Kidney epithelial cell (primary cell): ENCODE measurements around the gene PHTF1. TPM values are rescaled to one million over a fixed set of nuclear protein-coding genes. Genes with fewer than 3 reads are reported as not detected.

ENCODE experiments used
- DNase-seq: peaks from one replicate; pipeline ENCODE4 v3.0.0-alpha.2; 2010; ENCODE audit warnings: low read depth
- H3K27me3 ChIP-seq: 2 replicates; pipeline ENCODE4 v1.6.0; 2011; ENCODE audit warnings: low read length; ENCODE audit not compliant: control insufficient read depth, insufficient read depth
- H3K36me3 ChIP-seq: 2 replicates; pipeline ENCODE4 v1.5.1; 2011; ENCODE audit warnings: low read length; ENCODE audit not compliant: control insufficient read depth, insufficient read depth
- H3K4me3 ChIP-seq: 2 replicates; pipeline ENCODE4 v1.5.1; 2011; ENCODE audit warnings: low read depth, mild to moderate bottlenecking, control low read depth, low read length
- total RNA-seq: library from RNA; depleted of rRNA; stranded (reverse); fragments of >200 nt; gene quantifications from 2 replicates; pipeline ENCODE4 v1.2.3, GENCODE V29; 2015
- TF ChIP-seq, protein P1 (sequence below): IDR thresholded peaks from 2 replicates; pipeline ENCODE4 v1.5.1; 2011; ENCODE audit warnings: mild to moderate bottlenecking, moderate library complexity, low read length, control low read depth, inconsistent platforms; ENCODE audit not compliant: insufficient read depth, poor library complexity, severe bottlenecking

PHTF1 gene
- total RNA-seq, 1 donor from 2014 or later = 22.5 TPM

DNA sequence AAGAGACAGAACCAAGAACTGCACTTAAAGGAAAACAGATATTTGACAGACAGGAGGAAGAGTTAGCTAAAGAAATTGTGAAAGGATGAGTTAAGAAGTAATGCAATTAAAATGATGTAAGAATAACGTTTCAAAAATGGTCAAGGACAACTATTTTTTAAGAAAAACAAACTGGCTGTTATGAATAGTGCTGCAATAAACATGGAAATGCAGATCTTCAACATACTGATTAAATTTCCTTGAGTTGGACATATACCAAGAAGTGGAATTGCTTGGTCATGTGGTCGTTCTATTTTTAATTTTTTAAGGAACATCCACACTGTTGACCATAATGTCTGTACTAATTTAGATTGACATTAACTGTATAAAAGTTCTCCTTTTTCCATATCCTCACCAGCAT is 23.1 kb upstream of the PHTF1 start:
- H3K36me3 ChIP-seq = no peaks in the 10 kb centered on the region
- TF ChIP-seq, protein P1, sequence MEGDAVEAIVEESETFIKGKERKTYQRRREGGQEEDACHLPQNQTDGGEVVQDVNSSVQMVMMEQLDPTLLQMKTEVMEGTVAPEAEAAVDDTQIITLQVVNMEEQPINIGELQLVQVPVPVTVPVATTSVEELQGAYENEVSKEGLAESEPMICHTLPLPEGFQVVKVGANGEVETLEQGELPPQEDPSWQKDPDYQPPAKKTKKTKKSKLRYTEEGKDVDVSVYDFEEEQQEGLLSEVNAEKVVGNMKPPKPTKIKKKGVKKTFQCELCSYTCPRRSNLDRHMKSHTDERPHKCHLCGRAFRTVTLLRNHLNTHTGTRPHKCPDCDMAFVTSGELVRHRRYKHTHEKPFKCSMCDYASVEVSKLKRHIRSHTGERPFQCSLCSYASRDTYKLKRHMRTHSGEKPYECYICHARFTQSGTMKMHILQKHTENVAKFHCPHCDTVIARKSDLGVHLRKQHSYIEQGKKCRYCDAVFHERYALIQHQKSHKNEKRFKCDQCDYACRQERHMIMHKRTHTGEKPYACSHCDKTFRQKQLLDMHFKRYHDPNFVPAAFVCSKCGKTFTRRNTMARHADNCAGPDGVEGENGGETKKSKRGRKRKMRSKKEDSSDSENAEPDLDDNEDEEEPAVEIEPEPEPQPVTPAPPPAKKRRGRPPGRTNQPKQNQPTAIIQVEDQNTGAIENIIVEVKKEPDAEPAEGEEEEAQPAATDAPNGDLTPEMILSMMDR = no peak
- no peak for DNase-seq
- no peaks in the 10 kb centered on the region for H3K27me3 ChIP-seq
- no peak overlapping the region for H3K4me3 ChIP-seq

DNA sequence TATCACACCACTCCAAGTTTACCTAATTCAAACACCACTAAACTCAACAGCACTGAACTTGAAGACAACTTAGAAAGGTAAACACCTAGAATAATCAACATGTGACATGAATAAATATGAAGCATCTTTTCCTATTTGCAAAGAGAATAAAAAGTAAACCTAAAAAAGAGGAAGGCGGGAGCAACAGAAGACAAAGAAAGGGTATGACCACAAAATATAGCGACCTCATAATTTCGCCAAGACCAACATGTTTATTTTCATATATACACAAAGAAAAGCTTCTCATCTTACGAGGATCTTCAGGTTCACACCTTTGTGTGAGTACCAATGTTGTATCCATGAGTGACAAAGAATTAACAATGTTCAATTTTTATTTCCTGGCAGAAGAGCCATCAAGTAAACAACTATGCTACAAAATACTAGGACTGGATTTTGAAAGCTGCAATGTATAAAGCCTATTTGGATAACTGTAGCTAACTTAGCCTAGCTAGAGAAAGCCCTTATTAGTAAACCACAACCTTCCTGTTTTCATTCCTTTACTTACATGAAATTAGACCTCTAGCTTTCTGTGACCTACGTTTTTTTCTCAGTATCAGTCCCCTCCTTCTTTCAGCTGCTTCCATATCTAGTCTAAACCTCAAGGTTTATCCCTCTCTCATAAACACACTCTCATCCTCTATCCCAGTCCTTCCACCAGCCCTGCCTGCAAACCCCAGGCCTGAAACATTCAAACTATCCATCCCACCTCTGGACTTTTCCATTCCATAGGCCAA is 21.3 kb upstream of the PHTF1 start:
- H3K36me3 ChIP-seq = no peaks in the 10 kb centered on the region
- no peak overlapping the region for H3K4me3 ChIP-seq
- TF ChIP-seq, protein P1 = no peak
- no peaks in the 10 kb centered on the region for H3K27me3 ChIP-seq
- DNase-seq = no peak

DNA sequence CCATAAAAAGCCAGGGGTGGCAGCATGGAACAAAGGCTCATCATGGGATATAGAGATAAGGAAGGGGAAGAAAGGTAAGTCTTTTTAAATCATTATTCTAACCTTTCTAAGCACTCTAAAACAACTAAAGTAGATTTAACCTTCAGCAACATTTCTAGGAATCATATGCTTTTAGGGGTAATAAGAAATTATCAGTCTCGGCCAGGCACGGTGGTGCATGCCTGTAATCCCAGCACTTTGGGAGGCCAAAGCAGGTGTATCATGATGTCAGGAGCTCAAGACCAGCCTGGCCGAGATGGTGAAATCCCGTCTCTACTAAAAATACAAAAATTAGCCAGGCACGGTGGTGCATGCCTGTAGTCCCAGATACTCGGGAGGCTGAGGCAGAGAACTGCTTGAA is 20.3 kb upstream of the PHTF1 start:
- Histone ChIP-seq H3K27me3 (no peaks in the 10 kb centered on the region), H3K4me3 (no peak overlapping the region), H3K36me3 (no peaks in the 10 kb centered on the region)
- no peak for DNase-seq
- TF ChIP-seq, protein P1 = no peak

DNA sequence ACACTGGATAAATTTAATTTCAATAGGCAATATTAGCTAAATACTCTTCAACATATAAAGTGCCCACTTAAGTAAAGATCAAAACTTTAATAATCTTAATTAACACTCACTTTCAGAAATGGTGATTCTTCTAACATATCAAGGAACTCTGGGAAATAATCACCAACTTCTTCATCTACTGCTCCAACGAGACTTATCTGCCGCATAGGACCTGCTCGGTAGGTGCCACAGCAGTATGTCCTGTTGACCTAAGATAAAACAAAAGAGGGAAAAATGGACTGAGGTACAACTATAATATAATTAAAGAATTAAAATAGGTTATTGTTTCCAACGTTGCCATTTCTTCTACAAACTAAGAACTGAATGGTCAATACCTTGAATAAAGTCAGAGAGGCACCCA is 18.3 kb upstream of the PHTF1 start:
- no peaks in the 10 kb centered on the region for H3K36me3 ChIP-seq
- H3K27me3 ChIP-seq = no peaks in the 10 kb centered on the region
- TF ChIP-seq, protein P1 = no peak
- no peak overlapping the region for H3K4me3 ChIP-seq
- no peak for DNase-seq

DNA sequence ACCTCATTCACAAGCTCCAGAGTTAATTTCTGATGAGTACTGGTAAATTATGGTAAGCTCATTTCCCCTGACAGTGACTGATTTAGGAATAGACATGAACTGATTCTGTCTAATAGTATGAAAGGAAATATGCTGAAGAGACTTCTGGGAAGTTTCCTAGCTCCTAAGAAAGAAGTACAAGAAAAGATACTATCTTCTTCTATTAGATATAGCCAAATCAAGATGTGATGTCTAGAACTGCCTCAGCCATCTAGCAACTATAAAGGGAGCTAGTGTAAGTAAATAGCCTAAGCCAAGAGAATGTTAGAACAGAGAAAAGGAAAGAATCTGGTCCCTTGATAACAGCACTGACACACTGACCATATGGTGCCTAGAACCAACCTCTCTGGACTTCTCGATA is 10.7 kb upstream of the PHTF1 start:
- Histone ChIP-seq H3K27me3 (no peaks in the 10 kb centered on the region), H3K4me3 (no peak overlapping the region), H3K36me3 (no peaks in the 10 kb centered on the region)
- no peak for DNase-seq
- TF ChIP-seq, protein P1 = no peak

DNA sequence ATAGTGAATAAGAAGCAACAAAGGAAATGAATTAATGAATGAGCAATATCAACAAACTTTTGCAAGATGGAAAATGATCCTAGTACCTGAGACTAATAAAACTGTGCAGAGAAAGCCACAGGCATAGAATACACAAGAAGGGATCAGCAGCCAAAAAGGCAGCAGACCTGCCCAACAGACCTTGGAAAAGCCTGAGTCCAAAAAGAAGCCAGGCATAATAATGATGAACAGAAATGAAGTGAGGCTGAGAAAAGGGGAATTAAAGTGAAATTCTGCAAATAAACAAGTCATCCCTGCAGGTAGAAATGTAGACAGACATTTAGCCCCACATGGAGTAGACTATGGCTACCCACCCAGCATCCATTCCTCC is 10.3 kb upstream of the PHTF1 start:
- Histone ChIP-seq H3K4me3 (no peak overlapping the region), H3K27me3 (no peaks in the 10 kb centered on the region), H3K36me3 (no peaks in the 10 kb centered on the region)
- no peak for DNase-seq
- TF ChIP-seq, protein P1 = no peak
